Left ventricle myocardium superior (tissue), 1 donor: ENCODE data around the gene PRKCH. TPM values are rescaled to one million over a fixed set of nuclear protein-coding genes. Genes with fewer than 3 reads are reported as not detected.

ENCODE experiments used
- ATAC-seq: fragments of 200-7000 bp; cut with Tn5 transposase; one replicate; pipeline ENCODE4 v1.9.1; 2020; ENCODE audit warnings: mild to moderate bottlenecking, moderate library complexity
- DNase-seq: peaks from one replicate; pipeline ENCODE4 v3.0.0-alpha.2; 2020
- intact Hi-C: fragments of 100-400 bp; cut with micrococcal nuclease; formaldehyde crosslinking; loops from one replicate; pipeline ENCODE4 v1.11.0; 2022
- total RNA-seq: library from RNA; stranded (reverse); fragmentation: NEBNext Ultra II Directional; extraction: Animal tissue kit (Norgen Biotek cat#: 25700); gene quantifications from one replicate; pipeline ENCODE4 v1.2.1, GENCODE V29; 2021
- donor health status: DM: no; HTN: yes; CAD: no; lungs with severe emphysema.

The PRKCH gene
- total RNA-seq, 1 donor from 2014 or later, result 15.9 TPM

DNA sequence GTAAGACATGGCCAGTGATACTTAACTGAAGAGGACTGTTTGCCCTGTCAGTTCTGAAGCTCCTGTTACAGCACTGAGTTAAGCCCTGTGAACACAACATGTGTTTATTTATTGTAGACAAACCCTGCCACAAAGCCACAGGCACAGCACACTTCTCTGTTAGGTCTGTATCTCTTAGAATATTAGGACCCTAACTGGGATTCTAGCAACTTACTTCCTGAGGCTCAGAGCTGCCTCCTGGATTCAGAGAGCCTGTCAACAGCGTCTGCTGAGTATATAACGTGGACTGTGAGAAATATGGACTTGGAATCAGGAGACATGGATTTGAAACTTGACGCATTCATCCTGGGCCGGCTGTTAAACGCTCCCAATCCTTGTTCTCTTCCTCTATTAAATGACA is 238.9 kb downstream of the PRKCH start:
- intact Hi-C loops, result no loop called here
- DNase-seq (no peak), ATAC-seq (peak; percentile 15)

GRCh38 chr14:61561104-61561503 is 239.7 kb downstream of the PRKCH start:
- DNase-seq, result no peak
- intact Hi-C loops, result no loop called here
- ATAC-seq, result no peak

- intact Hi-C loops, result no loop called here
- ATAC-seq, result peak; percentile 73
- peak; percentile 55 for DNase-seq
Observed at GRCh38 chr14:61561657-61562276, 240.4 kb downstream of the PRKCH start.

- intact Hi-C loops, result no loop called here
- ATAC-seq (no peak), DNase-seq (no peak)
Observed at GRCh38 chr14:61562321-61563161, 241.2 kb downstream of the PRKCH start.

DNA sequence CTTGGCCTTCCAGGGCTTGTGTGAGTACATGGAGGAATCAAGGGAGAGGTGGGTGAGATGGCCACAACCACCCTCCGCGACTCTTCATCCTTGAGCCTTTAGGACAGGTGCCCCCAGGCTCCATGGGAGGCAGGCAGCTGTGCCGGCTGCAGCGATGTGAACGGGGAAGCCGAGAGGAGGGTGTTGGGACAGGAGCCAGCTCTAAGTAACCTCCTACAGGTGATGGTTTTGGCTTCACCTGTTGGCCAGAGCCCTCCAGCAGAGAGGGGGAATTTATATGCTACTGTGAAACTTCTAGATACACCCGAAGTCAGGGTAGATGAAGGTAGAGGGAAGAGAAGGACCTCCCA is 241.8 kb downstream of the PRKCH start:
- DNase-seq (no peak), ATAC-seq (no peak)
- intact Hi-C loops, result no loop called here

DNA sequence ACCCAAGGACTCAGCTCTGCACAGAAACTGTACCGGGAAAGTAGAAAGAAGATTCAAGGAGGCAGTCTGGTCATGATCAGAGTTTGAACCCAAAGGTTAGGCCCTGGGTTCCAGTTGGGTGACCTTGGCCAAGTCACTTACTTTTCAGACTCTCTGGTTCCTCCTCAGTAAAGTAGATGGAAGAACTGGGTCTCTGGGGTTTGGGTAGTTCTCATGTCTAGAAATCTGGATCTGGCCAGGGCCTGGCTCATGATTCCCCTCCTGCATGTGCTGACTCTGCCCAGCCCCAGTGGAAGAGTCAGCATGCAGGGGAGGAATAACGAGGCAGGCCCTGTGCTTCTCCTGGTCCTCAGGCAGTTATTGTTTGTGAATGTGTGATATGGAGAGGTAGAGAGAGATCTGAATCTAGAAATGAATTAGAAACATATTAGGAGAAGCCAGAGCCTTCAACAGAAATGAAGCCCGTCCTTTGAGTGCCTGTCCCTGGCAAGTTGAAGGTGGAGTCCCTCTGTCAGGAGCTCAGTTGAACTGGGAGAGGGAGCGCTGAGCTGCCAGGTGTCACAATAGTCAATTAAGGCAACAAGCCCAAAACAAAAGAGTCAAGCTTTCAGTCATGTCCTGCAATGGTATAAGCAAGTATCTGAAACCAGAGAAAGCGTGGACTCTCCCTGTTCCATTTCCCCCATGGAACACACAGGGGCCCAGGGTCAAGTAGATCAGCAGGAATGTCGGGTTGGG is 242.7 kb downstream of the PRKCH start:
- no peak for DNase-seq
- intact Hi-C loops, result no loop called here
- ATAC-seq, result no peak

GRCh38 chr14:61564618-61565091 is 243.3 kb downstream of the PRKCH start:
- ATAC-seq (no peak), DNase-seq (no peak)
- intact Hi-C loops, result no loop called here

GRCh38 chr14:61565181-61565580 is 243.8 kb downstream of the PRKCH start:
- DNase-seq (no peak), ATAC-seq (no peak)
- intact Hi-C loops, result no loop called here

DNA sequence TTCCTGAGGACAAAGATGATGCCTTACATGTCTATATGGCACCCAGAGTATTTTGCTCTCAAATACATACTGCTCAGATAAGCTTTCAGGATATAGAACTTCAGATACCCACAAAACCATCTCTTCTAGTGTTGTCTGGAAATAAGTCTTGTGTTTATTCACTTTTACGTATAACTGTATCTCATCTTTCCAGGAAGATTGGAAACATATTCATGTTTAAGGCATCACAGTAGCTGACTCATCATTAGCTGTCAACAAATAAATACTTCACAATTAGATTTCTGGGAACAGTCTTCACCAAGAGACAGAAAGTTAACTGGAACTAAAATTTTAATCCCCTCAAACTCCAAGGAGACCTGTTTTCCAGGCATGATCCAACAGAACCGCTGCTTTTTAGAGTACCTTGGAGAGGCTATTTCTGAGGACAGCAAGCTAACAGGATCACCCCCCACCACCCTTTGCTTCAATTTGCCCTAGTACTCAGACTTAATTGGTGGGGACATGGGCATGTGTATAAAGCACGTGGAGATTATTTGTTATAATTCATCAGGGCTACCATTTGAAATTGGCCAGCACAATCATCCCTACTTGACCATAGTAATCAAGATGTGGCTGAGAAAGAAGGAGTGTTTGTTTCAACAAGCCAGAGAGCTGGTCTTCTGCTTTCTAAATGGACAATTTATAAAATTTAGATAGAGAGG is 244.6 kb downstream of the PRKCH start:
- intact Hi-C loops, result no loop called here
- ATAC-seq, result no peak

DNA sequence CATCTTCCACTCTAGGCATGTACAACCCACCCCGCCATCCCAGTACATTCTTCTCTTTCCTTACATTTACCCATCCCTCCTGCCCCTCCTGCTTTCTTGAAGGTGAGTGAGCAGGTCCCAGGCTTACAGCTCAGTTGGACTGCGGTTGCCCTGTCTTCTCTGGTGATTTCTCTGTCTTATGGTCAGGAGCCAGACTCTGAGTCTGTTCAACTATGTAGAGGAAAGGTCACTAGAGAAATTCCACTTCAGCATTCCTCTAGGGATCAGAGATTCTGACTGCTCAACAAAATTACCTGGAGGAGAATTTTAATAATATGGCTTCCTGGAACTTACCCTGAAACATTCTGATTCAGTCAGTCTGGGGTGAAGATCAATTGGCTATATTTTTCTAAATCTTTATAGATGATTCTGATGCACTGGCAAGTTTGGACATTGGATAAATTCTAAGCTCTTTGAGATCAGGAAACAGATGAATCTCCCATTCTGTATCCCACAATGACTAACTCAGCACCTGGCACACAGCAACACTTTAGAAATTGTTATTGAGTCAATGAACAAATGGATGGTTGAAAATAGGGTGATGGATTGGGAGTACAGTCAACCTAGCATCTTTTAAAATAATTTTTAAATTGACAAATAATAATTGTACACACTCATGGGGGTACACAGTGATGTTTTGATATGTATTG is 245.3 kb downstream of the PRKCH start:
- no peak for ATAC-seq
- intact Hi-C loops, result no loop called here
- DNase-seq, result no peak

More for the DNA sequence above, 244.6 kb downstream of the PRKCH start:
- DNase-seq, result no peak

DNA sequence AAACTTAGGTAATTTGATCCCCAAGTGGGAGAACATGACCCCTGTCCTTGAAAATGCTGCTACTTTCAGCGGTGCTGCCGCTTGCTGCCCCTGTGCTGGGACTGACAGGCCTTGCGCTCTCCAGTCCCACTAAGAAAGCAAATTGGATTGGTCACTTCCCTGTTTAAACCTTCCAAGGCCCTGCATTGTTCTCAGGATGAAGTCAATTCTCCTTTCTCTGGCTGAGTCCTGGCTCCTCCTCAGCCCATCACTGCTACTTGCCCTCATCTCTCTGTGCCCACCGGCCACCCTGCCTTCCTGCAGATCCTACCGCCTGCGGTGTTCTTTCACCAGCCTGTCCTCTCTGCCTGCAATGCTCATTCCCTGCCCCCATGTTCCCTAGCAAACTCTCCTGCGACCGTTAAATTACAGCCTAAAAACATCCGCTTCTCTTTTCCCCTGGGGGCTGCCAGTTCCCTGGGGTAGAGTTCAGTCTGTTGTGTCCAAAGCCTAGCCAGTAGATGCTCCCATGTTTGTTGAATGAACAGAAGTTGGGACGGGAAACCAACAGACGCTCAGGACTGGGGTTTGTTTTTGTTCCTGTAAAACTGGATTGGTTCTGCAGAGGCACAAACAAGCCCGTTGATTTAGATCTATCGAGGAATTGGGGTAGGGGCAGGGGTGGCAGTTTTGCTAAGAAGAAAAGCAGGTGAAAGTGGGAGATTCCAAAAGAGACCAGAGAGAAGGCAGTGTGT is 246.6 kb downstream of the PRKCH start:
- intact Hi-C loops, result no loop called here
- DNase-seq, result peak; percentile 50
- ATAC-seq, result peak; percentile 11

GRCh38 chr14:61568572-61569011 is 247.2 kb downstream of the PRKCH start:
- peak; percentile 65 for ATAC-seq
- DNase-seq, result peak; percentile 63
- intact Hi-C loops, result no loop called here

DNA sequence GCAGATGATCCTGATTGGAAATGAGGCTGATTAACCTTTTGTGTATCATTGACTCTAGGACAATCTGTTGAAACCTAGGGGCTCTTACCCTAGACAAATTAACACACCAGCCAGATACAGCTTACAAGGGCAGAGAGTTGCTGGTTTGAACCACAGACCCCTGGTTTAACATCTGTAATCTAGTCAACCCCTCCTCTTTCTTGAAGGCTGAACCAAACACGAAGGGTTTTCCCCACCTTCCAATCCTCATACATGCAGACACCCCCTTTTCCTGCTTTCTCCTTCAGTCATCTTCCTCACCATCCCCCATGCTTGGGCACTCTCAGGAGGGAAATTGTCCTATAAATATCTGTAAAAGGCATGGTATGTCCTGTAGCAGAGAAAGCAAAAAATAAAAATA is 247.9 kb downstream of the PRKCH start:
- ATAC-seq (peak; percentile 46), DNase-seq (no peak)
- intact Hi-C loops, result no loop called here

- ATAC-seq (peak; percentile 74), DNase-seq (peak; percentile 69)
- intact Hi-C loops, result no loop called here
Observed at GRCh38 chr14:61569812-61570548, 248.6 kb downstream of the PRKCH start.

- peak; percentile 16 for ATAC-seq
- DNase-seq, result no peak
- intact Hi-C loops, result no loop called here
Observed at GRCh38 chr14:61570549-61571290, 249.3 kb downstream of the PRKCH start.

- intact Hi-C loops, result no loop called here
- ATAC-seq, result no peak
- DNase-seq, result no peak
Observed at GRCh38 chr14:61571917-61572316, 250.5 kb downstream of the PRKCH start.

DNA sequence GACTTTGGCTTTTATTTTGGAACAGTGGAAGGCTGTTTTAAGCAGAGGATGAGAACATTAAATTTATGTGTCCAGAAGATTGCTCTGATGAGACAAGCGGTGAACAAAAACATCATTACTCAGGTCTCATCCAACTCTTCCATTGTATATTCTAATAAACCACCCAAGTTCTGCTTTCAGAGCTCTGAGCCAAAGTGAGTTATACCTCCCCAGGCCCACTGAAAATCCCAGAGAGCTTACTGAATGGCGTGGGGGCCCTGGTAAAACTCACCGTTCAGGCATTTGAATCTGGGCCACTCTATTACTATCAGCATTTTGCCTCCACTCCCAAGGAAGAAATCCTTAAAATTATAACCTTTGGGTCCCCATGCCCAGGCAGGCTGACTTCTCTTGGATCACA is 251.9 kb downstream of the PRKCH start:
- DNase-seq (no peak), ATAC-seq (no peak)
- intact Hi-C loops, result no loop called here
